ENCODE measurements around the gene COQ7.

COQ7 gene

GRCh38 chr16:19067349-19068236 is at the start of gene COQ7:
TSS of gene COQ7 (plus strand) at chr16:19067614. CDS start at chr16:19067665, 51 bp downstream.
- peak; percentile 99 for DNase-seq

GRCh38 chr16:19020689-19021088 is 46.7 kb upstream of the COQ7 start:
- DNase-seq, result no peak

GRCh38 chr16:19021747-19022146 is 45.7 kb upstream of the COQ7 start:
- DNase-seq, result no peak

GRCh38 chr16:19027416-19027815 is 40.0 kb upstream of the COQ7 start:
- DNase-seq, result no peak

- no peak for DNase-seq
These were observed 37.4 kb upstream of the COQ7 start for GRCh38 chr16:19029980-19030379.

GRCh38 chr16:19031738-19032137 is 35.7 kb upstream of the COQ7 start:
- DNase-seq, result no peak

GRCh38 chr16:19033761-19034160 is 33.7 kb upstream of the COQ7 start:
- DNase-seq, result no peak

- no peak for DNase-seq
These were observed 27.0 kb upstream of the COQ7 start for GRCh38 chr16:19040400-19040799.

GRCh38 chr16:19044769-19045168 is 22.6 kb upstream of the COQ7 start:
- DNase-seq, result no peak

GRCh38 chr16:19046062-19046461 is 21.4 kb upstream of the COQ7 start:
- no peak for DNase-seq

GRCh38 chr16:19062706-19063105 is 4.7 kb upstream of the COQ7 start:
- DNase-seq, result no peak

- DNase-seq, result no peak
These were observed 446 bp upstream of the COQ7 start for GRCh38 chr16:19066988-19067348.

- DNase-seq, result no peak
These were observed 912 bp downstream of the COQ7 start for GRCh38 chr16:19068237-19068815.

- peak; percentile 71 for DNase-seq
These were observed 4.7 kb downstream of the COQ7 start for GRCh38 chr16:19071811-19072777.

- no peak for DNase-seq
These were observed 5.9 kb downstream of the COQ7 start for GRCh38 chr16:19073344-19073743.

GRCh38 chr16:19073863-19074262 is 6.4 kb downstream of the COQ7 start:
- DNase-seq, result no peak

- DNase-seq, result no peak
These were observed 8.1 kb downstream of the COQ7 start for GRCh38 chr16:19075511-19075910.

GRCh38 chr16:19077879-19078278 is 10.5 kb downstream of the COQ7 start:
- DNase-seq, result no peak

- DNase-seq, result no peak
These were observed 16.3 kb downstream of the COQ7 start for GRCh38 chr16:19083670-19084069.

- DNase-seq, result no peak
These were observed 16.7 kb downstream of the COQ7 start for GRCh38 chr16:19084139-19084538.

GRCh38 chr16:19084879-19085278 is 17.5 kb downstream of the COQ7 start:
- DNase-seq, result no peak

- DNase-seq, result peak; percentile 93
These were observed 18.3 kb downstream of the COQ7 start for GRCh38 chr16:19085679-19086200.

All from OCI-M1 (cell line).